Measurements from ENCODE around the gene TMCO4. TPM values are rescaled to one million over a fixed set of nuclear protein-coding genes. Genes with fewer than 3 reads are reported as not detected.

TMCO4 gene
- total and polyA plus RNA-seq, 8 donors = 15.7 to 22.1 (median 18.9) TPM

DNA sequence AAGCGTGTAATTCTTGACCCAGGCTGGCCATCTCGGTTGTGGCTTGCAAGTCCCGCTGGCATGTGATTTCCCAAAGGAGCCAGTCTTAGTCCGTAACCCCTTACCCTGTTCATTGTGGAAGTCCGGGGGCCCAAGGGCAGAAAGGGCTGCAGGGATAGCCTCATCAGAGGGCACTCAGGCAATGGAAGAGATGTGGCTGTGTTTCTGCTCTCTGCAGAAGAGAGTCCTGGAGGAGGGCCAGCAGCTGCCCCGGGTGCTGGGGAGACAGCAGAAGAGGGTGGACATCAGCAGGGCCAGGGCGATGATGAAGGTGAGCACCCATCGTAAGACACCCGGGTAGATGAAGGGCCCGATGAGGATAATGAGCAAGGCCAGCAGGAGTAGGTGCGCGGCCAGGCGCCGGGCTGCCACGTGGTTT is 14.5 kb upstream of the TMCO4 start:
- H3K9me3 ChIP-seq = no peaks in the 10 kb centered on the region
- intact Hi-C loops (cut with DNase I) = no loop called here
- no peaks in the 10 kb centered on the region for H3K4me1 ChIP-seq
- no peaks in the 10 kb centered on the region for H3K36me3 ChIP-seq
- DNase-seq = no peak
- ATAC-seq = no peak
- no peak overlapping the region for H3K4me3 ChIP-seq
- no peak overlapping the region for H3K27ac ChIP-seq
- peaks cover 0 to 5% of the 10 kb centered on the region in 2 donors for H3K27me3 ChIP-seq
- TF ChIP-seq, protein P1, sequence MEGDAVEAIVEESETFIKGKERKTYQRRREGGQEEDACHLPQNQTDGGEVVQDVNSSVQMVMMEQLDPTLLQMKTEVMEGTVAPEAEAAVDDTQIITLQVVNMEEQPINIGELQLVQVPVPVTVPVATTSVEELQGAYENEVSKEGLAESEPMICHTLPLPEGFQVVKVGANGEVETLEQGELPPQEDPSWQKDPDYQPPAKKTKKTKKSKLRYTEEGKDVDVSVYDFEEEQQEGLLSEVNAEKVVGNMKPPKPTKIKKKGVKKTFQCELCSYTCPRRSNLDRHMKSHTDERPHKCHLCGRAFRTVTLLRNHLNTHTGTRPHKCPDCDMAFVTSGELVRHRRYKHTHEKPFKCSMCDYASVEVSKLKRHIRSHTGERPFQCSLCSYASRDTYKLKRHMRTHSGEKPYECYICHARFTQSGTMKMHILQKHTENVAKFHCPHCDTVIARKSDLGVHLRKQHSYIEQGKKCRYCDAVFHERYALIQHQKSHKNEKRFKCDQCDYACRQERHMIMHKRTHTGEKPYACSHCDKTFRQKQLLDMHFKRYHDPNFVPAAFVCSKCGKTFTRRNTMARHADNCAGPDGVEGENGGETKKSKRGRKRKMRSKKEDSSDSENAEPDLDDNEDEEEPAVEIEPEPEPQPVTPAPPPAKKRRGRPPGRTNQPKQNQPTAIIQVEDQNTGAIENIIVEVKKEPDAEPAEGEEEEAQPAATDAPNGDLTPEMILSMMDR (IDR thresholded peaks at IDR 0.05) = no peak

DNA sequence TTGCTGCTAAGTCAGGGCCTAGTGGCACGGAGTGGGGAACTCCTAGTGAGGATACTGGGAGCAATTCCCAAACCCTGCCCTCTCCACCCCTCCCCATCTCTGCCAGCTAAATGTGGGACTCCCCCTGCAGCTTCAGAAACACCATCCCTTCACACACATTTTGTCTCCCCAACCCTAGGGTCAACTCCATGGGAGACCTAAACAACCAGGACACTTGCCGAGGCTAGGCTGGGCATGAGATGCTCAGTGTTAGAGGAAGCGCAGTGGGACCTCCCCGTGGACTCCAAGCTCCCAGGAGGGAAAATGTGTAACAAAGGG is 13.9 kb upstream of the TMCO4 start:
- intact Hi-C loops (cut with DNase I) = no loop called here
- Histone ChIP-seq H3K9me3 (no peaks in the 10 kb centered on the region), H3K27ac (no peak overlapping the region), H3K4me1 (no peaks in the 10 kb centered on the region), H3K4me3 (no peak overlapping the region), H3K36me3 (no peaks in the 10 kb centered on the region), H3K27me3 (peaks cover 0 to 5% of the 10 kb centered on the region in 2 donors)
- ATAC-seq (no peak), DNase-seq (no peak)
- TF ChIP-seq, protein P1 (IDR thresholded peaks at IDR 0.05) = no peak

DNA sequence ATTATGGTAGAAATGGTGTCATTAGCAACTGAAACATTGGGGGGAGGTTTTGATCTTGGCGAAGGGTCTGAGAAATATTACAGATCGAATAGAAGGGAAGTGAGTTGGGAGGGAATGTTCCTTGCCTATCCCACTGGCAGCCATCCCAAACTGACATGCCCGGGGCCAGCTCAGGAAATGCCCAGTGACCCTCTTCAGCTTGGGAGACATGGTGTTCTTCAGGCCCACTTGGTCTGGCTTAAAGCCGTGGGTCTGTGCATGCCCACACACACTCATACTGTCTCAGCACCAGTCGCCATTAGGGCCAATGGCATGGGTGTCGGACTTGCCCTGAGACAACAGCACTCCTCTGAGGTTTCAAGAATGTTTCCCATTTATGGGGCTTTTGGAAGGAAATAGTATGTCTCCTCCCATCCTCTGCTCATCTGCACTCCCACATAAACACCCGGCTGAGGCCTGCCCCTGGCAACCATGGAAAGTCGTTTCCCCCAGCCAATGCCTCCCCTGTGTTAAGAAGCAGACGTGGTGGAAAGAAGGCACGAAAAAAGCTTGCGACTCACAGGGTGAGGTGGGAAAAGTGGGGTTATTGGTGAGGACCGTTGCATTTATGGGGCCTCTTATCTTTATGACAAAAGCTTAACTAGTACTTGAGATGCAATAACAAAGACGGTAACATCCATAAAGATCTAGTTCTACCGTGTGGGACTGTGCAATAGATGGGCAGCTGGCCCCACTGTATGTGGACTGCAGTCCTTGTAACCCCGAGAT is 13.3 kb upstream of the TMCO4 start:
- H3K9me3 ChIP-seq = no peaks in the 10 kb centered on the region
- H3K27ac ChIP-seq = no peak overlapping the region
- intact Hi-C loops (cut with DNase I) = no loop called here
- no peaks in the 10 kb centered on the region for H3K4me1 ChIP-seq
- H3K27me3 ChIP-seq = peaks cover 0 to 5% of the 10 kb centered on the region in 2 donors
- DNase-seq (no peak), ATAC-seq (no peak)
- no peak overlapping the region for H3K4me3 ChIP-seq
- TF ChIP-seq, protein P1 (IDR thresholded peaks at IDR 0.05) = no peak
- H3K36me3 ChIP-seq = no peaks in the 10 kb centered on the region

DNA sequence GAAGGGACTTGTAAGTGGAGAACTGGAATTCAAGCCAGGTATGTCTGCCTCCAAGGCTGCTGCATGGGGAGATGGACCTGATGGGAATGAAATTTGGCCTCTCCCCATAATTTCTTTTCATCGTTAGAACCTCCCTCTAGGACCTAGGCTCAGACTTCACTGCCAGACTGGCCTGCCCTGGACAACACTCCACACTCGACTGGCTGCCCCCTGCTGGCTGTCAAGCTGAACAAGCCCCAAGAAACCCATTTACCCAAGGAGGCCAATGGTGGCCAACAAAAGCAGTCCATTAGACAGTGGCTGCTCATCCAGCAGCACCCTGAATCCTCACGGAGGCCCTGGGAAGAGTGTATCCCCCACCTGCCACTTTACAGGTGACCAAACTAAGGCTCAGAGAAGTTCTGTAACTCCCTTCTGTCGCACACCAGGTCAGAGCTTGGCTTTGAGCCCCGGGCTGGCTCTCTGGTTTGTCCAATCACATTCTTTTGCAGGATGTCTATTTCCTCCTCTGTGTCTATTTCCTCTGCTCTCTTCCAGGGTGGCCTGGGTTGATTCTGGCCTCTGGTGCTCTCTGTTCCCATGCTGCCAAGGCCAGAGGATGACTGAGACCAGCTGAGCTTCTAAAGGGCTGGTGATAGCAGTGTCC is 11.6 kb upstream of the TMCO4 start:
- TF ChIP-seq, protein P1 (IDR thresholded peaks at IDR 0.05) = peak; percentile 25 to 54
- H3K36me3 ChIP-seq = no peaks in the 10 kb centered on the region
- DNase-seq (peak in 1 of 4 donors; percentile 44), ATAC-seq (peak; percentile 74)
- no peak overlapping the region for H3K27ac ChIP-seq
- no peaks in the 10 kb centered on the region for H3K4me1 ChIP-seq
- no peaks in the 10 kb centered on the region for H3K9me3 ChIP-seq
- peaks cover 0 to 5% of the 10 kb centered on the region in 2 donors for H3K27me3 ChIP-seq
- no peak overlapping the region for H3K4me3 ChIP-seq
- intact Hi-C loops (cut with DNase I) = no loop called here

DNA sequence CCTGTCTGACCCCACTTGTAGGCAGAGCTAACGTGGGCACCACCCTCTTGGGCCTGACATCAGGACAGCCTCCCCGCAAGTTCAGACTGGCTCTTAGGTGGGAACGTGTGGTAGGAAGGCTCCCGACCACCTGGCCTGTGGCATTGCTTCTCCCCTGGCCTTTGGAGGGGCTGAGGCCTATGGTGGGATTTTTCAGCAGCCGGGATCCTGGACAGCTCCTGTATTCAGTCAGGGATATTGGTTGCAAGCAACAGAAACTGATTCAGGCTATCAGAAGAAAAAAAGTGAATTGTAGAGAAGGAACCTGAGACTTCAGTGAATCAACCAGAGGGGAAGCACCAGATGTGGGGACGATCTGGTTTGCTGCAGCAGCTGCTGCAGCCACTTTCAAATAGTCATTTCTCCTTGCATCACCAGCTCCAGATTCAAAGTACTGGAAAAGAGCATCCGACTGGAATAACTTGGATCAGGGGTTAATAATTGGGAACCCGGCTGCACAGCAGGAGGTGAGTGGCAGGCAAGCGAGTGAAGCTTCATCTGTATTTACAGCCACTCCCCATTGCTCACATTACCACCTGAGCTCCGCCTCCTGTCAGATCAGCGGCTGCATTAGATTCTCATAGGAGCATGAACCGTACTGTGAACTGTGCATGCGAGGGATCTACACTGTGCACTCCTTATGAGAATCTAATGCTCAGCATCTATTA is 9.5 kb upstream of the TMCO4 start:
- no peak overlapping the region for H3K27ac ChIP-seq
- TF ChIP-seq, protein P1 (IDR thresholded peaks at IDR 0.05) = no peak
- DNase-seq = no peak

More for the DNA sequence above, 9.5 kb upstream of the TMCO4 start:
- intact Hi-C loops (cut with DNase I) = no loop called here
- Histone ChIP-seq H3K4me1 (no peaks in the 10 kb centered on the region), H3K36me3 (no peaks in the 10 kb centered on the region), H3K27me3 (no peaks in the 10 kb centered on the region), H3K4me3 (no peak overlapping the region), H3K9me3 (no peaks in the 10 kb centered on the region)
- no peak for ATAC-seq

All from left lung (tissue), 10 donors.